Measurements from ENCODE around the gene PRKCA. TPM values are rescaled to one million over a fixed set of nuclear protein-coding genes. Genes with fewer than 3 reads are reported as not detected.

The PRKCA gene
- total RNA-seq, 1 donor from 2014 or later, result 29.0 TPM

DNA sequence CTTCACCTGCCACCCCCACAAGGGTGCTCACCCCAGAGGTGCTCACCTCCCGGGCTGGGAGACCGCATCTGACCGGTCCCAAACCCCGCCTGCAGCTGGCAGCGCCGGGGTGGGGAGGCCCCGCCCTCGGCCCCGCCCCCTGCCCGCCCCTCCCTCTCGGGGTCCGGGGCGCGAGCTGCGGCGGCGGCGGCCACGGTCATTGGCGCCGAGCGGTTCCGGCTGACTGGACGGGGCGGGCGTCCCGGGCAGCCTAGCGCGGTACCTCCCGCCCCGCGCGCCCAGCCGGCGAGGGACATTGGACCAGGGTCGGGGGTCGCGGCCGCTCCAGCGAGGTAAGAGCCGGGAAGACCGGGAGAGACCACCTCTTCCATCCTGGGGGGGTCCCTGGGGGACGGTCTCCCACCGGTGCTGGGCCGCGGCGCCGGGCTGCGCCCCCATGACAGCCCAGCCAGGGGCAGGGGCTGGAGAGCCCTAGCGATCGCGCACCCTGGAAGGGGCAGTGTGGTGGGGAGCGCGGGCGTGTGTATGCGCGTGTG, 532.6 kb downstream of the PRKCA start, which contains the start of gene CACNG5:
Gene CACNG5, plus strand, starts transcription at position 199 of the 536 bp plus-strand sequence. CDS start 42,216 bp downstream, outside the sequence.
- peaks cover 32% of the 10 kb centered on the region for H3K27me3 ChIP-seq (ENCODE audit: low read depth)
- DNase-seq (no peak), ATAC-seq (no peak)
- no peaks in the 10 kb centered on the region for H3K36me3 ChIP-seq
- H3K4me3 ChIP-seq, result no peak within 1 kb of the TSS
- no peaks in the 10 kb centered on the region for H3K4me1 ChIP-seq
- TF ChIP-seq, protein P1, sequence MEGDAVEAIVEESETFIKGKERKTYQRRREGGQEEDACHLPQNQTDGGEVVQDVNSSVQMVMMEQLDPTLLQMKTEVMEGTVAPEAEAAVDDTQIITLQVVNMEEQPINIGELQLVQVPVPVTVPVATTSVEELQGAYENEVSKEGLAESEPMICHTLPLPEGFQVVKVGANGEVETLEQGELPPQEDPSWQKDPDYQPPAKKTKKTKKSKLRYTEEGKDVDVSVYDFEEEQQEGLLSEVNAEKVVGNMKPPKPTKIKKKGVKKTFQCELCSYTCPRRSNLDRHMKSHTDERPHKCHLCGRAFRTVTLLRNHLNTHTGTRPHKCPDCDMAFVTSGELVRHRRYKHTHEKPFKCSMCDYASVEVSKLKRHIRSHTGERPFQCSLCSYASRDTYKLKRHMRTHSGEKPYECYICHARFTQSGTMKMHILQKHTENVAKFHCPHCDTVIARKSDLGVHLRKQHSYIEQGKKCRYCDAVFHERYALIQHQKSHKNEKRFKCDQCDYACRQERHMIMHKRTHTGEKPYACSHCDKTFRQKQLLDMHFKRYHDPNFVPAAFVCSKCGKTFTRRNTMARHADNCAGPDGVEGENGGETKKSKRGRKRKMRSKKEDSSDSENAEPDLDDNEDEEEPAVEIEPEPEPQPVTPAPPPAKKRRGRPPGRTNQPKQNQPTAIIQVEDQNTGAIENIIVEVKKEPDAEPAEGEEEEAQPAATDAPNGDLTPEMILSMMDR (IDR thresholded peaks at IDR 0.05), result no peak
- H3K27ac ChIP-seq, result no peak within 1 kb of the TSS
- intact Hi-C loops (cut with DNase I), result no loop called here
- H3K9me3 ChIP-seq, result no peaks in the 10 kb centered on the region

DNA sequence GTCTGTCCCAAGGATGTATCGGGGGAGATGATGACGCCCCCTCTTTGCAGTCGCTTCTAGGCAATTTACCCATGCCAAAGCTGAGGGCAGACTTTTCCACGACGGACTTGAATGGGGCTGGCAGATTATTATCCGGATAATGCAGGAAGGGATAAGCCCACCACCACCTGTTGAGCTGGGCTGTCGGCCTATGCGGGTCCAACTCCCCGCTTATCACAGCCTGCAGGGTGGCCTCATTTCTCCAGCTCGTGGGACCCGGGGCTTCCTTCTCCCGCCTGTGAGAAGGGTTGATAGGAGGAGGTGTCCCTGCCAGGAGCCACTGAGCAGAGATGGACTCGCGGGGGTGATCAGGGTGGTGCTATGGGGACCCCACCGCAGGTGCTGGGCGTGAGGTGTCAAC, 533.1 kb downstream of the PRKCA start:
- no peak overlapping the region for H3K4me3 ChIP-seq
- no peak for DNase-seq
- no peaks in the 10 kb centered on the region for H3K9me3 ChIP-seq
- intact Hi-C loops (cut with DNase I), result no loop called here
- H3K36me3 ChIP-seq, result no peaks in the 10 kb centered on the region
- TF ChIP-seq, protein P1 (IDR thresholded peaks at IDR 0.05), result no peak
- H3K27ac ChIP-seq, result no peak overlapping the region
- no peak for ATAC-seq
- H3K4me1 ChIP-seq, result no peaks in the 10 kb centered on the region
- H3K27me3 ChIP-seq (ENCODE audit: low read depth), result peaks cover 32% of the 10 kb centered on the region

DNA sequence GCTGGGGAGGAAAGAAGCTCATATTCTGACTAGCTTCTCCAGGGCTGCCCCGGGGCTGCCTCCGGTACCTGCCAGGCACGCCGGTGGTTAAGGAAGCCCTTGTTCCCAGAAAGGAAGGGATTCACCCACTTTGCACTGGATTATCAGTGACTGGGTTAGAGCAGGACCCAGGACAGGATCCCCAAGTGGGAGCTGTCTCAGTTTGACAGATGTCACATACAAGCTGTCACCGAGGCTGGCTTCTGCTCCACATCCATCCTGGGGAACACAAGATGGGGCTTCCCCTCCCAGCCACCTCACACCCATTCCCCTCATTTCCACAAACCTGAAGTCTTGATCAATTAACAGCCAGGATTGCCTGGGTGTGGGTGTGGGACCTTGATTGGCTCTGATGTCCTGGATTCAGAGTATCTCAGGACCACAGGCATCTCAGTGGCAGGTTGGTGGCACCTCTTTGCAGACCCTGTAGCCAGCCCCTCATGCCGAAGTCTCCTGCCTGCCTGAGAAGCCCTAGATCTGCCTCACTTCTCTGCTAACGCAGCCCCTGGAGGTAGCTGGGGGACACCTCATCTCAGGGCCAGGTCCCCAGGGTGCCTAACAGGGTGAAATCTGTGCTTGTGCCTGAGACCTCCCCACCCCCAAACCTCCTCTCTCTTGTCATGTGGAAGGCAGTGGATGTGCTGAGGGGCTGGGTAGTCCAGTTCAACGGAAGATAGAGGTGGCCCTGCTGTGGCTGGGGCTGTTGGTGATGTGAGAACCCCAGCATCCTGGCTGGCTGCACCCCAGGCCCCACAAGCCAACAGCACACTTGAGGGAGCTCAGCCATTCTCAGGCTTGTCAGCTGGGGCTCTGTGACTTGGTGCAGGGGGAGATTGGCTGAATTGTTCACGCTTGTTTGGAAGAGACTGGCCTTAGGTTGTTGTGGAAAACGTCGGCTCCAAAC, 533.9 kb downstream of the PRKCA start:
- Histone ChIP-seq H3K27ac (no peak overlapping the region), H3K4me1 (no peaks in the 10 kb centered on the region), H3K27me3 (ENCODE audit: low read depth) (peaks cover 32% of the 10 kb centered on the region), H3K4me3 (no peak overlapping the region), H3K9me3 (no peaks in the 10 kb centered on the region), H3K36me3 (no peaks in the 10 kb centered on the region)
- no peak for ATAC-seq
- intact Hi-C loops (cut with DNase I), result no loop called here
- TF ChIP-seq, protein P1 (IDR thresholded peaks at IDR 0.05), result no peak
- DNase-seq, result no peak

DNA sequence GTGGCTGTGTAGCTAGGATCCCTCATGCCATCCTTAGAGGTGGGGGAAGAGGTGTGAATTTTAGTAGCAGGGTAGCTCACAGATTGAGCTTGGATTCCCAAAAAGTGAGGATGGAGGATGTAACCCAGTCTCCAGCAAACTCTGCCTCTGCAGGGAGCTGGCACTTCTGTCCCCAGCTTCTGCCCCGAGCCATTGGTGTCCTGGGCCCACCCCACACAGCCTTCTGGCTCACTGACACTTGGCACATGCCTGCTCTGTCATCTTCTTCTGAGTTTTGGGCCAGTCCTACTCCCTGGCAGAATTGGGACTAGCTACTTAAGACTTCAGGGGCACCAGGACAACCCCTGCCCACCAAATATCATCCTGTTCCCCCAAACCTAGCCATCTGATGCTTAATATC, 534.8 kb downstream of the PRKCA start:
- TF ChIP-seq, protein P1 (IDR thresholded peaks at IDR 0.05), result no peak
- no peak for ATAC-seq
- H3K9me3 ChIP-seq, result no peaks in the 10 kb centered on the region
- DNase-seq, result no peak
- no peak overlapping the region for H3K27ac ChIP-seq
- peaks cover 32% of the 10 kb centered on the region for H3K27me3 ChIP-seq (ENCODE audit: low read depth)
- no peaks in the 10 kb centered on the region for H3K4me1 ChIP-seq
- intact Hi-C loops (cut with DNase I), result no loop called here
- no peak overlapping the region for H3K4me3 ChIP-seq
- H3K36me3 ChIP-seq, result no peaks in the 10 kb centered on the region

DNA sequence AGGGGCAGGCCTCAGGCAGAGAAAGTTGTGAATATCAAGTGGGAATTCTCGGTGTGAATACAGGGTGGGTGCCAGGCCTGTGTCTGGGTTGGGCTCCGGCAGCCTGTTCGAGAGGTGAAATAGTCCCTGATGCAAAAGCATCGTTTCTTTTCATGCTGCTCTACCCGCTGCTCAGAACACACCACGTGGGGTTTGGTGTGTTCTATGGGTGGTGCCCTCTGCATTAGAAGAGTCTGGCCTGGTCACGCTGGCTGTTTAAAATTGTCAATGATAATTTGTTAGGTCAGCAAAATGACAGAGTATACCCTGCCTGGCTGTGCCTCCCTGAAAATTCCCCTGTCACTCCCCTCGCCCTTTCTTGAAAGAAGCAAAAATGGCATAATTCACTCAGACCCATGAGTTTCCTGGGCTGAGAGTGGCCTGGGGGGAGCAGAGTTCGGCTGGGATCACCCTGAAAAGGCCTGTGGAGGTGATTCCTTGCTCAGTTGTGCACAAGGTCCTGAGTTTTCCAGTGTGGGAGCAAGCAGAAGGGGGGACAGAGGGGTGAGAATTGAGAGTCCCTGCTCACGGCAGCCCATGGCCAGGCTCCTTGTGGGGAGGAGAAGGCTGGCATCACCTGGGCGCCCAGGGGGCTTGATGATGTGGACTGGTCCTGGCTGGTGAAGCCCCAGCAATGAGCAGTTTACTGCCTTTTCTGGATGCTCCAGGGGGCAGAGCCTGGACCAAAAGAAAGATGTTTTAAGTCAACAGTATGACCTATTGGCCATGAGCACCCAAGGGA, 535.7 kb downstream of the PRKCA start:
- intact Hi-C loops (cut with DNase I), result no loop called here
- DNase-seq, result no peak
- no peaks in the 10 kb centered on the region for H3K4me1 ChIP-seq
- TF ChIP-seq, protein P1 (IDR thresholded peaks at IDR 0.05), result no peak
- H3K4me3 ChIP-seq, result no peak overlapping the region
- no peak overlapping the region for H3K27ac ChIP-seq
- H3K9me3 ChIP-seq, result no peaks in the 10 kb centered on the region
- H3K36me3 ChIP-seq, result no peaks in the 10 kb centered on the region
- no peak for ATAC-seq
- H3K27me3 ChIP-seq (ENCODE audit: low read depth), result peaks cover 30% of the 10 kb centered on the region
